MCF 10A (cell line): ENCODE data around the gene F7. TPM values are rescaled to one million over a fixed set of nuclear protein-coding genes. Genes with fewer than 3 reads are reported as not detected.

Experiments
- BruUV-seq: library from RNA; stranded (reverse); fragments of 400-500 nt; replicated peaks from 2 replicates; lab custom pipeline; 2021; lab: Mats Ljungman, UMichigan
- CTCF ChIA-PET: fragments of 300-600 bp; sonication (Branson Sonifier 250); formaldehyde crosslinking; extraction: SDS; loops from one replicate; lab custom pipeline; 2021; ENCODE audit warnings: antibody characterized with exemption, inconsistent platforms; lab: Yijun Ruan, JAX
- POLR2A ChIA-PET: fragments of 300-600, 350-650 bp; sonication (Branson Sonifier 250); formaldehyde crosslinking; extraction: SDS; loops from one replicate; lab custom pipeline; 2020; ENCODE audit warnings: antibody characterized with exemption, inconsistent platforms; lab: Yijun Ruan, JAX
- DNase-seq: peaks from one replicate; pipeline ENCODE4 v3.0.0-alpha.2; 2018; ENCODE audit not compliant: unreplicated experiment
- H3K27ac Mint-ChIP-seq: one replicate; pipeline ENCODE4 v1.8.0; 2022; ENCODE audit warnings: mild to moderate bottlenecking, low read depth, mixed read lengths; ENCODE audit not compliant: unreplicated experiment
- H3K27me3 Mint-ChIP-seq: one replicate; pipeline ENCODE4 v1.8.0; 2022; ENCODE audit warnings: mixed read lengths; ENCODE audit not compliant: insufficient read depth, unreplicated experiment
- H3K36me3 Mint-ChIP-seq: one replicate; pipeline ENCODE4 v1.8.0; 2022; ENCODE audit warnings: mild to moderate bottlenecking, moderate library complexity, mixed read lengths; ENCODE audit not compliant: insufficient read depth, unreplicated experiment
- H3K4me1 Mint-ChIP-seq: one replicate; pipeline ENCODE4 v1.8.0; 2022; ENCODE audit warnings: mixed read lengths; ENCODE audit not compliant: insufficient read depth, unreplicated experiment
- H3K4me3 Mint-ChIP-seq: one replicate; pipeline ENCODE4 v1.8.0; 2022; ENCODE audit warnings: mild to moderate bottlenecking, moderate library complexity, mixed read lengths; ENCODE audit not compliant: unreplicated experiment
- H3K9me3 Mint-ChIP-seq: one replicate; pipeline ENCODE4 v1.8.0; 2022; ENCODE audit warnings: mixed read lengths; ENCODE audit not compliant: unreplicated experiment
- CTCF ChIP-seq: fragments of 200-600 bp; IDR thresholded peaks from one replicate; pipeline ENCODE4 v1.8.0; 2022; ENCODE audit warnings: antibody characterized with exemption, mild to moderate bottlenecking; ENCODE audit not compliant: unreplicated experiment
- intact Hi-C: fragments of 100-400 bp; cut with micrococcal nuclease; formaldehyde crosslinking; loops from 2 replicates; pipeline ENCODE4 v1.14.1; 2022
- total RNA-seq: library from RNA; stranded (reverse); gene quantifications from 2 replicates; pipeline ENCODE4 v1.2.3, GENCODE V29; 2022

F7 gene
- total RNA-seq, 1 experiment from 2014 or later, result not detected

GRCh38 chr13:113083402-113084061, 22.1 kb upstream of the F7 start:
- no peak for TF ChIP-seq CTCF
- Mint-ChIP-seq H3K4me3 (no peak overlapping the region), H3K36me3 (no peaks in the 10 kb centered on the region), H3K27ac (no peak overlapping the region), H3K9me3 (no peaks in the 10 kb centered on the region), H3K27me3 (no peaks in the 10 kb centered on the region), H3K4me1 (no peaks in the 10 kb centered on the region)
- CTCF ChIA-PET, result interaction anchor here (0.6 to 0.7 kb wide), 2 partner anchors 46 to 502 kb away, joined by 3 read pairs; no protein-coding TSS in a partner anchor
- peak; percentile 48 for DNase-seq
- no TSS peak for BruUV-seq
- POLR2A ChIA-PET, result no interaction called here
- intact Hi-C loops, result no loop called here

GRCh38 chr13:113084094-113084942, 21.3 kb upstream of the F7 start:
- no peak overlapping the region for H3K4me3 Mint-ChIP-seq
- DNase-seq, result no peak
- BruUV-seq, result no TSS peak
- peak; percentile 12 for TF ChIP-seq CTCF
- no peaks in the 10 kb centered on the region for H3K36me3 Mint-ChIP-seq
- H3K9me3 Mint-ChIP-seq, result no peaks in the 10 kb centered on the region
- H3K4me1 Mint-ChIP-seq, result no peaks in the 10 kb centered on the region
- ChIA-PET POLR2A (no interaction called here), CTCF (interaction anchor here (0.6 kb wide), 1 partner anchor 501 kb away, joined by 3 read pairs; no protein-coding TSS in a partner anchor)
- intact Hi-C loops, result no loop called here
- H3K27ac Mint-ChIP-seq, result no peak overlapping the region
- no peaks in the 10 kb centered on the region for H3K27me3 Mint-ChIP-seq

- ChIA-PET POLR2A (no interaction called here), CTCF (no interaction called here)
- Mint-ChIP-seq H3K4me3 (no peak overlapping the region), H3K9me3 (no peaks in the 10 kb centered on the region), H3K27me3 (no peaks in the 10 kb centered on the region), H3K27ac (no peak overlapping the region), H3K4me1 (no peaks in the 10 kb centered on the region), H3K36me3 (no peaks in the 10 kb centered on the region)
- DNase-seq, result no peak
- no TSS peak for BruUV-seq
- no peak for TF ChIP-seq CTCF
- intact Hi-C loops, result no loop called here
These were observed 20.5 kb upstream of the F7 start for GRCh38 chr13:113084943-113085540.
